ENCODE measurements around the gene SORBS2. TPM values are rescaled to one million over a fixed set of nuclear protein-coding genes. Genes with fewer than 3 reads are reported as not detected.

Gene SORBS2
- total and polyA plus RNA-seq, 2 of the 4 experiments (the other 2 are of a cell fraction): 0.18 TPM; not detected in 1

GRCh38 chr4:185541251-185541727 is 270.7 kb downstream of the SORBS2 start:
- H4K91ac ChIP-seq (ENCODE audit: insufficient read depth, low read depth, low read length): no peak overlapping the region
- TF ChIP-seq POLR2A (IDR thresholded peaks at IDR 0.05; ENCODE audit: low read depth, low read length) (no peak), CHD1 (IDR thresholded peaks at IDR 0.05; ENCODE audit: low read depth, low read length) (no peak)
- no peak overlapping the region for H2AK5ac ChIP-seq (ENCODE audit: low read depth, low read length)
- no peak overlapping the region for H2BK5ac ChIP-seq (ENCODE audit: low read depth, low read length, poor library complexity, severe bottlenecking)
- H3K23ac ChIP-seq (ENCODE audit: low read depth, low read length): no peak overlapping the region
- H4K5ac ChIP-seq (ENCODE audit: low read depth, low read length): no peak overlapping the region
- no peaks in the 10 kb centered on the region for H3K9me1 ChIP-seq (ENCODE audit: insufficient read depth, low read length)
- H2BK120ac ChIP-seq (ENCODE audit: low read depth, low read length): no peak overlapping the region
- H3K27ac ChIP-seq (ENCODE audit: insufficient read depth, low read length): no peak overlapping the region
- H3K4me1 ChIP-seq (ENCODE audit: control insufficient read depth, insufficient read depth, low read length): peaks cover under 1% of the 10 kb centered on the region; the same call in 1 of the 2 replicates
- no peak overlapping the region for H3K56ac ChIP-seq (ENCODE audit: extremely low read depth, insufficient read depth, low read length)
- no peak overlapping the region for H2BK20ac ChIP-seq (ENCODE audit: low read depth, low read length)
- no peak overlapping the region for H2AK9ac ChIP-seq (replicated peaks; ENCODE audit: low read depth, low read length, poor library complexity)
- no peaks in the 10 kb centered on the region for H4K20me1 ChIP-seq (ENCODE audit: insufficient read depth, low read length)
- no peaks in the 10 kb centered on the region for H3K36me3 ChIP-seq (ENCODE audit: control insufficient read depth, insufficient read depth, low read length)
- H3K4ac ChIP-seq (ENCODE audit: low read depth, low read length): no peak overlapping the region
- DNase-seq: no peak
- H3K9me3 ChIP-seq (ENCODE audit: control insufficient read depth, insufficient read depth, low read length): no peaks in the 10 kb centered on the region
- H3K14ac ChIP-seq (replicated peaks; ENCODE audit: low read depth, low read length): 0 out of 2 replicates have a peak overlapping the region, but pooled peaks have one; percentile 36
- ATAC-seq (ENCODE audit: low read depth): no peak
- H2BK15ac ChIP-seq (ENCODE audit: low read depth, low read length): no peak overlapping the region
- H3K79me1 ChIP-seq (ENCODE audit: low read depth in 1 of 2, low read length in 2 of 2): no peaks in the 10 kb centered on the region
- H3K27me3 ChIP-seq (ENCODE audit: control insufficient read depth, insufficient read depth, low read length): peaks cover 16% of the 10 kb centered on the region
- H3K18ac ChIP-seq (ENCODE audit: low read depth, low read length): no peak overlapping the region
- H3K4me2 ChIP-seq (ENCODE audit: low read depth, low read length): no peak overlapping the region
- ChIA-PET CTCF (interaction anchor here (0.6 to 0.7 kb wide), 2 partner anchors 10 to 56 kb away, joined by 3 to 4 read pairs; no protein-coding TSS in a partner anchor), POLR2A (ENCODE audit: unreplicated experiment) (no interaction called here)
- intact Hi-C loops (cut with micrococcal nuclease): no loop called here
- in situ Hi-C loops (cut with MboI; ENCODE audit: low sequenced_read_pairs): no loop called here
- H2AFZ ChIP-seq (replicated peaks; ENCODE audit: low read length, poor library complexity): no peak overlapping the region
- no peak overlapping the region for H3K9ac ChIP-seq (ENCODE audit: low read depth, low read length)
- WGBS, 2 experiments (ENCODE audit: extremely low coverage in 2 of 2, insufficient read length in 1 of 2): 28% methylated on average over 3 of the region's 10 CpGs; no CpG with 5 or more reads in 1 of the 2 experiments
- dilution Hi-C loops (cut with HindIII; ENCODE audit: low sequenced_read_pairs, unreplicated experiment): no loop called here
- H3K4me3 ChIP-seq (ENCODE audit: insufficient read depth, low read depth, low read length): no peak overlapping the region
- no TSS peak for BruUV-seq (replicated peaks)
- no peak overlapping the region for H4K8ac ChIP-seq (ENCODE audit: low read depth in 2 of 2, low read length in 2 of 2)

All from IMR-90 (cell line).